HCT116 (cell line): ENCODE data around the gene ARID5B. TPM values are rescaled to one million over a fixed set of nuclear protein-coding genes. Genes with fewer than 3 reads are reported as not detected.

Source experiments
- ATAC-seq: fragments of 200-7000 bp; cut with Tn5 transposase; 2 replicates; pipeline ENCODE4 v1.9.1; 2020; ENCODE audit warnings: mild to moderate bottlenecking, moderate library complexity
- BruUV-seq: library from RNA; stranded (reverse); fragments of 400-500 nt; replicated peaks from 2 replicates; lab custom pipeline; 2021; lab: Mats Ljungman, UMichigan
- CTCF ChIA-PET: fragments of 300-600 bp; sonication (Branson Sonifier 250); formaldehyde crosslinking; loops from one replicate; lab custom pipeline; 2021; ENCODE audit warnings: antibody characterized with exemption; lab: Charles Lee
- POLR2A ChIA-PET: fragments of 300-600, 350-600 bp; sonication (Branson Sonifier 250); formaldehyde crosslinking; loops from one replicate; lab custom pipeline; 2021; ENCODE audit warnings: antibody characterized with exemption; lab: Charles Lee
- RAD21 ChIA-PET, 2 experiments: fragments of 300-600 bp; sonication (Branson Sonifier 250); formaldehyde crosslinking; loops; one replicate each; lab custom pipeline; 2023; ENCODE audit warnings: low total read pairs in 2 of 2; ENCODE audit not compliant: uncharacterized antibody in 2 of 2, unreplicated experiment in 2 of 2, low non-redundant PET in 1 of 2; lab: Charles Lee
- DNase-seq: peaks from one replicate; pipeline ENCODE4 v3.0.0-alpha.2; 2010; ENCODE audit warnings: low read depth, low spot score
- H2AFZ ChIP-seq: fragments of 200-600 bp; shearing (Covaris generic), sonication (generic); 2 replicates; pipeline ENCODE4 v1.6.1; 2017; ENCODE audit warnings: low read depth, mixed run types, mixed read lengths, antibody characterized with exemption, low read length; ENCODE audit not compliant: poor library complexity, severe bottlenecking
- H3K27ac ChIP-seq: 2 replicates; pipeline ENCODE4 v1.5.1; 2012; ENCODE audit warnings: low read depth, low read length
- H3K27me3 ChIP-seq: fragments of 200-600 bp; sonication (generic); 2 replicates; pipeline ENCODE4 v1.6.1; 2016; ENCODE audit warnings: mixed run types, low read length, mixed read lengths; ENCODE audit not compliant: insufficient read depth
- H3K36me3 ChIP-seq, 2 experiments: fragments of 200-500 bp in 1 of 2; fragments of 200-600 bp in 1 of 2; sonication (Bioruptor generic) in 1 of 2; sonication (generic) in 1 of 2; 2 replicates each; pipeline versions ENCODE4 v1.5.1 to v1.6.1; 2014 to 2016; ENCODE audit warnings: low read length in 2 of 2, inconsistent platforms in 1 of 2, mixed read lengths in 1 of 2, mixed run types in 1 of 2; ENCODE audit not compliant: insufficient read depth in 2 of 2, control insufficient read depth in 1 of 2
- H3K4me1 ChIP-seq, 2 experiments: fragments of 200-600 bp in 1 of 2; sonication (generic) in 1 of 2; 2 replicates each; pipeline versions ENCODE4 v1.5.1 to v1.6.1; 2012 to 2017; ENCODE audit warnings: low read length in 2 of 2, inconsistent platforms in 1 of 2, mild to moderate bottlenecking in 1 of 2, mixed read lengths in 1 of 2, mixed run types in 1 of 2, moderate library complexity in 1 of 2; ENCODE audit not compliant: insufficient read depth in 2 of 2, control insufficient read depth in 1 of 2
- H3K4me2 ChIP-seq: fragments of 200-600 bp; sonication (generic); 2 replicates; pipeline ENCODE4 v1.6.1; 2017; ENCODE audit warnings: mixed run types, low read length, mixed read lengths
- H3K4me3 ChIP-seq, 2 experiments: fragments of 200-600 bp in 1 of 2; sonication (generic) in 1 of 2; replicated peaks in 1 of 2; 2 replicates each; pipeline ENCODE4 v1.5.1; 2011 to 2016; ENCODE audit warnings: low read length in 2 of 2, control low read depth in 1 of 2, low read depth in 1 of 2, mild to moderate bottlenecking in 1 of 2, mixed read lengths in 1 of 2, mixed run types in 1 of 2
- H3K79me2 ChIP-seq: fragments of 200-600 bp; sonication (generic); 2 replicates; pipeline ENCODE4 v1.6.1; 2017; ENCODE audit warnings: mild to moderate bottlenecking, mixed run types, low read length, moderate library complexity, mixed read lengths; ENCODE audit not compliant: insufficient read depth
- H3K9ac ChIP-seq: fragments of 200-600 bp; sonication (generic); 2 replicates; pipeline ENCODE4 v1.6.1; 2016; ENCODE audit warnings: low read length, mixed read lengths
- H3K9me2 ChIP-seq: fragments of 200-600 bp; sonication (generic), shearing (Covaris generic); 2 replicates; pipeline ENCODE4 v1.6.1; 2017; ENCODE audit warnings: mixed run types, mild to moderate bottlenecking, moderate library complexity; ENCODE audit not compliant: insufficient read depth
- H3K9me3 ChIP-seq, 2 experiments: fragments of 200-500 bp in 1 of 2; fragments of 200-600 bp in 1 of 2; sonication (Bioruptor generic) in 1 of 2; sonication (generic) in 1 of 2; 2 replicates each; pipeline ENCODE4 v1.6.1; 2014 to 2017; ENCODE audit warnings: low read length in 2 of 2, mixed read lengths in 2 of 2, inconsistent platforms in 1 of 2, low read depth in 1 of 2, mild to moderate bottlenecking in 1 of 2, mixed run types in 1 of 2, moderate library complexity in 1 of 2; ENCODE audit not compliant: control insufficient read depth in 1 of 2, insufficient read depth in 1 of 2
- H4K20me1 ChIP-seq: fragments of 200-600 bp; sonication (generic), shearing (Covaris generic); 2 replicates; pipeline ENCODE4 v1.6.1; 2017; ENCODE audit warnings: mixed run types, mild to moderate bottlenecking, moderate library complexity; ENCODE audit not compliant: insufficient read depth
- CBX3 ChIP-seq: IDR thresholded peaks from 2 replicates; pipeline ENCODE4 v1.6.1; 2012; ENCODE audit warnings: low read depth
- CTCF ChIP-seq, 3 experiments: fragments of 200-600 bp in 1 of 3; sonication (generic) in 1 of 3; IDR thresholded peaks in 2 of 3; conservative IDR thresholded peaks in 1 of 3; 2 replicates each; pipeline ENCODE4 v1.5.1; 2012 to 2017; ENCODE audit warnings: low read depth in 2 of 3, low read length in 2 of 3, antibody characterized with exemption in 1 of 3, borderline replicate concordance in 1 of 3, control low read depth in 1 of 3, mild to moderate bottlenecking in 1 of 3, mixed read lengths in 1 of 3, mixed run types in 1 of 3, moderate library complexity in 1 of 3; ENCODE audit not compliant: insufficient read depth in 1 of 3
- EGR1 ChIP-seq: IDR thresholded peaks from 2 replicates; pipeline ENCODE4 v1.6.1; 2012; ENCODE audit warnings: low read depth
- POLR2AphosphoS5 ChIP-seq: IDR thresholded peaks from 2 replicates; pipeline ENCODE4 v1.6.1; 2011; ENCODE audit warnings: mild to moderate bottlenecking, low read depth, low read length, moderate library complexity
- SRF ChIP-seq: IDR thresholded peaks from 2 replicates; pipeline ENCODE4 v1.6.1; 2012; ENCODE audit warnings: low read depth
- TCF7L2 ChIP-seq: IDR thresholded peaks from 2 replicates; pipeline ENCODE4 v1.7.0; 2011; ENCODE audit warnings: borderline replicate concordance, inconsistent platforms; ENCODE audit not compliant: insufficient read depth, insufficient read length; ENCODE audit errors: extremely low read depth
- YY1 ChIP-seq: IDR thresholded peaks from 2 replicates; pipeline ENCODE4 v1.6.1; 2011; ENCODE audit warnings: low read length, low read depth, moderate library complexity, mild to moderate bottlenecking; ENCODE audit not compliant: insufficient replicate concordance; ENCODE audit errors: extremely low read depth
- ZFX ChIP-seq: fragments of 450-650 bp; IDR thresholded peaks from 2 replicates; pipeline ENCODE4 v1.6.1; 2017
- intact Hi-C: fragments of 100-400 bp; cut with micrococcal nuclease; formaldehyde crosslinking; loops from 2 replicates; pipeline ENCODE4 v1.10.0; 2022
- total RNA-seq: library from RNA; stranded (reverse); gene quantifications from one replicate; pipeline ENCODE4 v1.2.1, GENCODE V29; 2021; ENCODE audit not compliant: unreplicated experiment
- TF ChIP-seq, protein P1 (sequence below): IDR thresholded peaks from 2 replicates; pipeline ENCODE4 v1.6.1; 2012; ENCODE audit warnings: low read depth

ARID5B gene
- total RNA-seq, 1 experiment from 2014 or later = 4.7 TPM

GRCh38 chr10:62002753-62003152 lies 101.3 kb downstream of the ARID5B start:
- ATAC-seq = no peak
- TF ChIP-seq TCF7L2 (no peak), YY1 (no peak), EGR1 (no peak)
- H3K4me1 ChIP-seq = no peaks in the 10 kb centered on the region
- intact Hi-C loops = no loop called here
- no peaks in the 10 kb centered on the region for H3K9me2 ChIP-seq
- ChIA-PET CTCF (no interaction called here), RAD21 (no interaction called here), POLR2A (no interaction called here)
- DNase-seq = no peak
- BruUV-seq = no TSS peak
- H3K27ac ChIP-seq = no peak overlapping the region
- H2AFZ ChIP-seq = no peak overlapping the region
- H3K79me2 ChIP-seq = no peaks in the 10 kb centered on the region
- H3K4me3 ChIP-seq = no peak overlapping the region
- no peaks in the 10 kb centered on the region for H3K9me3 ChIP-seq
- no peak overlapping the region for H3K4me2 ChIP-seq
- no peaks in the 10 kb centered on the region for H4K20me1 ChIP-seq
- H3K27me3 ChIP-seq = no peaks in the 10 kb centered on the region
- H3K36me3 ChIP-seq = no peaks in the 10 kb centered on the region
- H3K9ac ChIP-seq = no peak overlapping the region

GRCh38 chr10:62004042-62004441 lies 102.5 kb downstream of the ARID5B start:
- no peaks in the 10 kb centered on the region for H3K9me3 ChIP-seq
- H2AFZ ChIP-seq = no peak overlapping the region
- H4K20me1 ChIP-seq = no peaks in the 10 kb centered on the region
- H3K4me3 ChIP-seq = no peak overlapping the region
- ChIA-PET POLR2A (no interaction called here), CTCF (no interaction called here), RAD21 (no interaction called here)
- no peaks in the 10 kb centered on the region for H3K27me3 ChIP-seq
- H3K27ac ChIP-seq = no peak overlapping the region
- BruUV-seq = no TSS peak
- H3K4me2 ChIP-seq = no peak overlapping the region
- H3K36me3 ChIP-seq = no peaks in the 10 kb centered on the region
- no peak for DNase-seq
- H3K9ac ChIP-seq = no peak overlapping the region
- no peak for TF ChIP-seq POLR2AphosphoS5
- TF ChIP-seq CTCF (IDR thresholded peaks at IDR 0.05 in 2 of 3, conservative IDR thresholded peaks at IDR 0.05 in 1 of 3; ENCODE audit: borderline replicate concordance in 1 of 3, insufficient read depth in 1 of 3, low read depth in 2 of 3, low read length in 2 of 3) = no peak
- TF ChIP-seq SRF = no peak
- no peak for TF ChIP-seq ZFX
- TF ChIP-seq, protein P1, sequence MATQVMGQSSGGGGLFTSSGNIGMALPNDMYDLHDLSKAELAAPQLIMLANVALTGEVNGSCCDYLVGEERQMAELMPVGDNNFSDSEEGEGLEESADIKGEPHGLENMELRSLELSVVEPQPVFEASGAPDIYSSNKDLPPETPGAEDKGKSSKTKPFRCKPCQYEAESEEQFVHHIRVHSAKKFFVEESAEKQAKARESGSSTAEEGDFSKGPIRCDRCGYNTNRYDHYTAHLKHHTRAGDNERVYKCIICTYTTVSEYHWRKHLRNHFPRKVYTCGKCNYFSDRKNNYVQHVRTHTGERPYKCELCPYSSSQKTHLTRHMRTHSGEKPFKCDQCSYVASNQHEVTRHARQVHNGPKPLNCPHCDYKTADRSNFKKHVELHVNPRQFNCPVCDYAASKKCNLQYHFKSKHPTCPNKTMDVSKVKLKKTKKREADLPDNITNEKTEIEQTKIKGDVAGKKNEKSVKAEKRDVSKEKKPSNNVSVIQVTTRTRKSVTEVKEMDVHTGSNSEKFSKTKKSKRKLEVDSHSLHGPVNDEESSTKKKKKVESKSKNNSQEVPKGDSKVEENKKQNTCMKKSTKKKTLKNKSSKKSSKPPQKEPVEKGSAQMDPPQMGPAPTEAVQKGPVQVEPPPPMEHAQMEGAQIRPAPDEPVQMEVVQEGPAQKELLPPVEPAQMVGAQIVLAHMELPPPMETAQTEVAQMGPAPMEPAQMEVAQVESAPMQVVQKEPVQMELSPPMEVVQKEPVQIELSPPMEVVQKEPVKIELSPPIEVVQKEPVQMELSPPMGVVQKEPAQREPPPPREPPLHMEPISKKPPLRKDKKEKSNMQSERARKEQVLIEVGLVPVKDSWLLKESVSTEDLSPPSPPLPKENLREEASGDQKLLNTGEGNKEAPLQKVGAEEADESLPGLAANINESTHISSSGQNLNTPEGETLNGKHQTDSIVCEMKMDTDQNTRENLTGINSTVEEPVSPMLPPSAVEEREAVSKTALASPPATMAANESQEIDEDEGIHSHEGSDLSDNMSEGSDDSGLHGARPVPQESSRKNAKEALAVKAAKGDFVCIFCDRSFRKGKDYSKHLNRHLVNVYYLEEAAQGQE = no peak
- TF ChIP-seq CBX3 = no peak
- H3K4me1 ChIP-seq = no peaks in the 10 kb centered on the region
- intact Hi-C loops = no loop called here
- no peaks in the 10 kb centered on the region for H3K79me2 ChIP-seq
- no peaks in the 10 kb centered on the region for H3K9me2 ChIP-seq
- ATAC-seq = no peak
